Muscle of leg (tissue), 16 donors: ENCODE data around the gene SPACA6. TPM values are rescaled to one million over a fixed set of nuclear protein-coding genes. Genes with fewer than 3 reads are reported as not detected.
"Not testable (repeated sequence)": the region's sequence is repeated elsewhere in the genome, so short reads cannot be mapped to it uniquely, and the experiment has no call there.

Experiments
- DNase-seq: peaks from one replicate; pipeline ENCODE4 v3.0.0; 2013
- H3K27ac ChIP-seq: one replicate; pipeline ENCODE4 v1.5.1; 2013; ENCODE audit warnings: mild to moderate bottlenecking, low read length, control low read depth
- H3K27me3 ChIP-seq: one replicate; pipeline ENCODE4 v1.6.1; 2013; ENCODE audit warnings: low read length; ENCODE audit not compliant: control insufficient read depth, insufficient read depth
- H3K36me3 ChIP-seq: one replicate; pipeline ENCODE4 v1.6.1; 2013; ENCODE audit warnings: low read length; ENCODE audit not compliant: control insufficient read depth, insufficient read depth
- H3K4me1 ChIP-seq: one replicate; pipeline ENCODE4 v1.6.1; 2013; ENCODE audit warnings: low read length; ENCODE audit not compliant: control insufficient read depth, insufficient read depth
- H3K4me3 ChIP-seq: one replicate; pipeline ENCODE4 v1.5.1; 2013; ENCODE audit warnings: low read length, control low read depth
- H3K9me3 ChIP-seq: replicated peaks from 2 replicates; pipeline ENCODE4 v1.6.1; 2013; ENCODE audit warnings: low read depth, low read length; ENCODE audit not compliant: control insufficient read depth
- WGBS: methylation state at CpG from one replicate; pipeline ENCODE4 v1.1.5; 2013; ENCODE audit warnings: missing lambda C conversion rate; ENCODE audit not compliant: insufficient coverage; 5-methylcytosine and 5-hydroxymethylcytosine counted together
- long read RNA-seq, 11 donors: transcript quantifications; one replicate each; lab custom pipeline, GENCODE V29; 2026
- polyA plus RNA-seq, 8 donors: library from polyadenylated mRNA; unstranded; fragments of 120-200 nt; gene quantifications; one replicate each; pipeline versions ENCODE4 v1.2.1 to v1.2.3, GENCODE V29; 2013; ENCODE audit warnings: inconsistent platforms in 1 of 8, low replicate concordance in 1 of 8; ENCODE audit not compliant: insufficient read length in 8 of 8, insufficient read depth in 1 of 8
- total RNA-seq: library from RNA; stranded (reverse); fragments of 120-200 nt; gene quantifications from one replicate; pipeline ENCODE4 v1.2.4, GENCODE V29; 2013

SPACA6 gene
- total RNA-seq (9.3 TPM), polyA plus RNA-seq (10 to 100 TPM in 3 of 8 donors, 1 to 10 TPM in 5; 6.1 to 15.2 (median 9.8) TPM)
- long read RNA-seq, donor 1, partial matches to known transcripts = 0 of 1 reads
- long read RNA-seq, donor 1, other reads (novel, unspliced or antisense) = 0 of 1 reads
- long read RNA-seq, donor 2 = 0 reads
- long read RNA-seq, donor 3 = 0 reads
- long read RNA-seq, donor 4 = 0 reads
- long read RNA-seq, donor 5 = 0 reads
- long read RNA-seq, donor 6 = 0 reads
- long read RNA-seq, donor 7, partial matches to known transcripts = 0 of 1 reads
- long read RNA-seq, donor 7, other reads (novel, unspliced or antisense) = 0 of 1 reads
- long read RNA-seq, donor 8, partial matches to known transcripts = 0 of 2 reads
- long read RNA-seq, donor 8, other reads (novel, unspliced or antisense) = 0 of 2 reads
- long read RNA-seq, donor 9, partial matches to known transcripts = 0 of 2 reads
- long read RNA-seq, donor 9, other reads (novel, unspliced or antisense) = 0 of 2 reads
- long read RNA-seq, donor 10, partial matches to known transcripts = 0 of 1 reads
- long read RNA-seq, donor 10, other reads (novel, unspliced or antisense) = 0 of 1 reads
- long read RNA-seq, donor 11 = 0 reads

- DNase-seq = no peak
- Histone ChIP-seq H3K36me3 (peaks cover 55% of the 10 kb centered on the region), H3K4me3 (peak within 1 kb of the TSS; percentile 89), H3K27me3 (peaks cover 2% of the 10 kb centered on the region), H3K27ac (peak within 1 kb of the TSS; percentile 13), H3K4me1 (peaks cover 33% of the 10 kb centered on the region), H3K9me3 (no peaks in the 10 kb centered on the region)
- 55% methylated on average over 5 of the region's 8 CpGs for WGBS
These were observed at the start of gene SPACA6 for GRCh38 chr19:51693260-51693659. Gene SPACA6 (plus strand): TSS chr19:51693330. CDS start chr19:51693527, 197 bp downstream.

- Histone ChIP-seq H3K4me3 (no peak overlapping the region), H3K27ac (no peak overlapping the region)
These were observed 48.4 kb upstream of the SPACA6 start for GRCh38 chr19:51644636-51645271.

DNA sequence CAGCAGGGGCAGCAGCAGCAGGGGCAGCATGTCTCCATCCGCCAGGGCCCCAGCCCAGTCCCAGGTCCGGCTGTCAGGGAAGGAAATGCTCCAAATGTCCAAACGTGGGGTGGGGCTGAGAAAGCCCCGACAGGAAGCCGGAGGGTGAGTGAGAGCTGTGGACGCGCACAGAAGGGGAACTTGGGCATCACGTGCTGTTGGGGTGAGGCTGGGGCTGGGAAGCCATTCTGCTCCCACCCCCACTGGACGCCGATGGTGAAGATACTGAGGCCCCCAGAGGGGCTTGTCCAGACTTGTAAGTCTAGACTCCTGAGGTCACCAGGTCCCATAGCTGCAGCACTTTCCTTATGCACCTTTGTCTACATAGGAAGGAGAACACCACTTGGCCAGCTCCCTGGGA lies 46.4 kb upstream of the SPACA6 start, which contains the start of gene SIGLEC14:
TSS of gene SIGLEC14 (minus strand) at position 96 of the 400 bp plus-strand sequence. CDS start at position 30, 66 bp downstream.
- not testable (repeated sequence) for H3K36me3 ChIP-seq, H3K4me1 ChIP-seq, H3K4me3 ChIP-seq, H3K27ac ChIP-seq, H3K9me3 ChIP-seq, H3K27me3 ChIP-seq, DNase-seq
- WGBS = no CpG with 5 or more reads among the region's 10 CpGs

More at GRCh38 chr19:51644636-51645271, 48.4 kb upstream of the SPACA6 start:
- 31% methylated on average over 9 of the region's 11 CpGs for WGBS
- Histone ChIP-seq H3K27me3 (peaks cover under 1% of the 10 kb centered on the region), H3K9me3 (no peaks in the 10 kb centered on the region), H3K36me3 (no peaks in the 10 kb centered on the region), H3K4me1 (no peaks in the 10 kb centered on the region)
- DNase-seq = no peak

- no peak overlapping the region for H3K27ac ChIP-seq
These were observed 45.8 kb upstream of the SPACA6 start for GRCh38 chr19:51647318-51647717.

GRCh38 chr19:51651216-51651846 lies 41.8 kb upstream of the SPACA6 start:
- peak; percentile 24 for DNase-seq
- WGBS = no CpG with 5 or more reads among the region's 7 CpGs
- H3K4me1 ChIP-seq = no peaks in the 10 kb centered on the region
- no peaks in the 10 kb centered on the region for H3K9me3 ChIP-seq
- no peaks in the 10 kb centered on the region for H3K36me3 ChIP-seq
- H3K27ac ChIP-seq = no peak overlapping the region
- H3K4me3 ChIP-seq = no peak overlapping the region
- H3K27me3 ChIP-seq = peaks cover 2% of the 10 kb centered on the region

More at GRCh38 chr19:51647318-51647717, 45.8 kb upstream of the SPACA6 start:
- 100% methylated on average over 2 of the region's 6 CpGs for WGBS
- H3K9me3 ChIP-seq = no peaks in the 10 kb centered on the region
- H3K27me3 ChIP-seq = peaks cover 2% of the 10 kb centered on the region
- H3K36me3 ChIP-seq = no peaks in the 10 kb centered on the region
- H3K4me1 ChIP-seq = no peaks in the 10 kb centered on the region
- no peak overlapping the region for H3K4me3 ChIP-seq
- no peak for DNase-seq

GRCh38 chr19:51652266-51652665 lies 40.9 kb upstream of the SPACA6 start:
- Histone ChIP-seq H3K27ac (no peak overlapping the region), H3K9me3 (no peaks in the 10 kb centered on the region), H3K27me3 (peaks cover 2% of the 10 kb centered on the region), H3K4me3 (no peak overlapping the region), H3K4me1 (no peaks in the 10 kb centered on the region), H3K36me3 (no peaks in the 10 kb centered on the region)
- DNase-seq = no peak
- 70% methylated on average over 4 of the region's 4 CpGs for WGBS

- no peaks in the 10 kb centered on the region for H3K36me3 ChIP-seq
- no CpG with 5 or more reads among the region's 2 CpGs for WGBS
- DNase-seq = no peak
- no peaks in the 10 kb centered on the region for H3K4me1 ChIP-seq
- no peaks in the 10 kb centered on the region for H3K9me3 ChIP-seq
- no peak overlapping the region for H3K4me3 ChIP-seq
- H3K27ac ChIP-seq = no peak overlapping the region
- peaks cover 2% of the 10 kb centered on the region for H3K27me3 ChIP-seq
These were observed 40.0 kb upstream of the SPACA6 start for GRCh38 chr19:51653162-51653561.

- H3K4me1 ChIP-seq = no peaks in the 10 kb centered on the region
- no peak overlapping the region for H3K4me3 ChIP-seq
- no peak for DNase-seq
- WGBS = no CpG with 5 or more reads among the region's 4 CpGs
- H3K27ac ChIP-seq = no peak overlapping the region
- peaks cover 1% of the 10 kb centered on the region for H3K27me3 ChIP-seq
- no peaks in the 10 kb centered on the region for H3K9me3 ChIP-seq
- H3K36me3 ChIP-seq = no peaks in the 10 kb centered on the region
These were observed 38.3 kb upstream of the SPACA6 start for GRCh38 chr19:51654783-51655182.

- no peaks in the 10 kb centered on the region for H3K9me3 ChIP-seq
- peak; percentile 81 for DNase-seq
- H3K27me3 ChIP-seq = peaks cover 8% of the 10 kb centered on the region
- WGBS = no CpG with 5 or more reads among the region's 10 CpGs
- no peaks in the 10 kb centered on the region for H3K4me1 ChIP-seq
- H3K36me3 ChIP-seq = no peaks in the 10 kb centered on the region
- no peak overlapping the region for H3K27ac ChIP-seq
- H3K4me3 ChIP-seq = no peak overlapping the region
These were observed 32.0 kb upstream of the SPACA6 start for GRCh38 chr19:51660975-51661600.
